CD8-positive, alpha-beta memory T cell (primary cell): ENCODE results near the gene ACO2. TPM values are rescaled to one million over a fixed set of nuclear protein-coding genes. Genes with fewer than 3 reads are reported as not detected.
"Not testable (repeated sequence)": the region's sequence is repeated elsewhere in the genome, so short reads cannot be mapped to it uniquely, and the experiment has no call there.

Experiments
- CTCF ChIA-PET: fragments of 350-600 bp; sonication (Branson Sonifier 250); formaldehyde crosslinking; loops from one replicate; lab custom pipeline; 2021; ENCODE audit warnings: antibody characterized with exemption; lab: Charles Lee
- POLR2A ChIA-PET: fragments of 350-600 bp; sonication (Branson Sonifier 250); formaldehyde crosslinking; loops from one replicate; lab custom pipeline; 2021; ENCODE audit warnings: antibody characterized with exemption; lab: Charles Lee
- DNase-seq, 5 donors: peaks; one replicate each; pipeline versions ENCODE4 v3.0.0 to v3.0.0-alpha.2; 2020 to 2022; ENCODE audit warnings: mixed read lengths in 1 of 5
- H3K27ac ChIP-seq: one replicate; pipeline ENCODE4 v1.7.0; 2013; ENCODE audit warnings: low read depth, mild to moderate bottlenecking, low read length, moderate library complexity
- H3K27me3 ChIP-seq: 2 replicates; pipeline ENCODE4 v1.7.0; 2013; ENCODE audit warnings: low read length, mild to moderate bottlenecking; ENCODE audit not compliant: insufficient read depth, poor library complexity, severe bottlenecking
- H3K36me3 ChIP-seq: 2 replicates; pipeline ENCODE4 v1.7.0; 2013; ENCODE audit warnings: mild to moderate bottlenecking, low read length, moderate library complexity; ENCODE audit not compliant: insufficient read depth
- H3K4me1 ChIP-seq: 2 replicates; pipeline ENCODE4 v1.7.0; 2013; ENCODE audit warnings: mild to moderate bottlenecking, low read length, moderate library complexity; ENCODE audit not compliant: insufficient read depth
- H3K4me3 ChIP-seq: 2 replicates; pipeline ENCODE4 v1.7.0; 2013; ENCODE audit warnings: mild to moderate bottlenecking, low read length
- H3K9me3 ChIP-seq: 2 replicates; pipeline ENCODE4 v1.7.0; 2013; ENCODE audit warnings: mild to moderate bottlenecking, low read length
- H3K27ac Mint-ChIP-seq, 8 donors: one replicate each; pipeline ENCODE4 v1.8.0; 2020 to 2021; ENCODE audit warnings: mixed read lengths in 8 of 8, mild to moderate bottlenecking in 6 of 8, inconsistent platforms in 3 of 8, moderate library complexity in 3 of 8
- H3K27me3 Mint-ChIP-seq, 2 donors: one replicate each; pipeline ENCODE4 v1.8.0; 2020 to 2021; ENCODE audit warnings: mixed read lengths in 2 of 2, mild to moderate bottlenecking in 1 of 2, moderate library complexity in 1 of 2
- H3K36me3 Mint-ChIP-seq, 3 donors: one replicate each; pipeline ENCODE4 v1.8.0; 2020 to 2021; ENCODE audit warnings: mixed read lengths in 3 of 3, inconsistent platforms in 1 of 3, mild to moderate bottlenecking in 1 of 3
- H3K4me1 Mint-ChIP-seq, 3 donors: one replicate each; pipeline ENCODE4 v1.8.0; 2020 to 2021; ENCODE audit warnings: mixed read lengths in 3 of 3, inconsistent platforms in 1 of 3, mild to moderate bottlenecking in 1 of 3
- H3K4me3 Mint-ChIP-seq, 7 donors: one replicate each; pipeline ENCODE4 v1.8.0; 2020 to 2021; ENCODE audit warnings: mixed read lengths in 7 of 7, mild to moderate bottlenecking in 6 of 7, moderate library complexity in 4 of 7, inconsistent platforms in 2 of 7
- H3K9me3 Mint-ChIP-seq, 5 donors: one replicate each; pipeline ENCODE4 v1.8.0; 2020 to 2022; ENCODE audit warnings: mixed read lengths in 5 of 5, mild to moderate bottlenecking in 3 of 5, moderate library complexity in 2 of 5, inconsistent platforms in 1 of 5
- polyA plus RNA-seq: library from polyadenylated mRNA; unstranded; fragments of 300-500 nt; fragmentation: Illumina TruSeq; gene quantifications from one replicate; pipeline ENCODE4 v1.2.3, GENCODE V29; 2021
- total RNA-seq, 2 experiments: library from RNA; stranded (reverse); gene quantifications; one replicate each; pipeline ENCODE4 v1.2.3, GENCODE V29; 2021

Gene ACO2
- total and polyA plus RNA-seq, 3 experiments from 2014 or later, result 92.5 to 114 (median 112) TPM

- H3K27ac Mint-ChIP-seq, result peak overlapping the region in 1 of 8 donors; percentile 77
- H3K36me3 ChIP-seq, DNase-seq, H3K27me3 ChIP-seq, H3K9me3 Mint-ChIP-seq, H3K27ac ChIP-seq, H3K4me1 ChIP-seq, H3K4me1 Mint-ChIP-seq, H3K27me3 Mint-ChIP-seq, H3K9me3 ChIP-seq, POLR2A ChIA-PET, H3K4me3 ChIP-seq, H3K4me3 Mint-ChIP-seq: not testable (repeated sequence)
- H3K36me3 Mint-ChIP-seq, result peaks cover 0 to 14% (median 0%) of the 10 kb centered on the region in 3 donors
- CTCF ChIA-PET, result interaction anchor here (1.0 kb wide), 1 partner anchor 58 kb away, joined by 3 read pairs; no protein-coding TSS in a partner anchor
Measured at GRCh38 chr22:41572305-41572704, 103.4 kb downstream of the ACO2 start.

GRCh38 chr22:41573677-41574076 lies 104.8 kb downstream of the ACO2 start:
- no peak overlapping the region for H3K4me3 ChIP-seq
- Mint-ChIP-seq H3K9me3 (no peaks in the 10 kb centered on the region), H3K4me1 (no peaks in the 10 kb centered on the region), H3K36me3 (peaks cover 0 to 26% (median 1%) of the 10 kb centered on the region in 3 donors), H3K4me3 (no peak overlapping the region), H3K27me3 (no peaks in the 10 kb centered on the region), H3K27ac (no peak overlapping the region)
- POLR2A ChIA-PET, result no interaction called here
- no peaks in the 10 kb centered on the region for H3K27me3 ChIP-seq
- H3K36me3 ChIP-seq, result no peaks in the 10 kb centered on the region
- CTCF ChIA-PET, result no interaction called here
- H3K27ac ChIP-seq, result no peak overlapping the region
- H3K9me3 ChIP-seq, result no peaks in the 10 kb centered on the region
- H3K4me1 ChIP-seq, result no peaks in the 10 kb centered on the region
- no peak for DNase-seq

- Mint-ChIP-seq H3K9me3 (no peaks in the 10 kb centered on the region), H3K36me3 (peaks cover 0 to 35% (median 1%) of the 10 kb centered on the region in 3 donors), H3K27me3 (no peaks in the 10 kb centered on the region), H3K4me1 (no peaks in the 10 kb centered on the region), H3K27ac (no peak overlapping the region), H3K4me3 (no peak overlapping the region)
- Histone ChIP-seq H3K4me1 (no peaks in the 10 kb centered on the region), H3K27me3 (no peaks in the 10 kb centered on the region), H3K36me3 (peaks cover under 1% of the 10 kb centered on the region), H3K27ac (no peak overlapping the region), H3K9me3 (no peaks in the 10 kb centered on the region), H3K4me3 (no peak overlapping the region)
- CTCF ChIA-PET, result no interaction called here
- POLR2A ChIA-PET, result no interaction called here
- no peak for DNase-seq
Measured at GRCh38 chr22:41574847-41575381, 106.0 kb downstream of the ACO2 start.

- Mint-ChIP-seq H3K36me3 (peaks cover 0 to 41% (median 3%) of the 10 kb centered on the region in 3 donors), H3K27me3 (no peaks in the 10 kb centered on the region), H3K4me1 (no peaks in the 10 kb centered on the region), H3K4me3 (no peak overlapping the region), H3K9me3 (no peaks in the 10 kb centered on the region), H3K27ac (no peak overlapping the region)
- Histone ChIP-seq H3K36me3 (peaks cover 5% of the 10 kb centered on the region), H3K4me3 (no peak overlapping the region), H3K27me3 (no peaks in the 10 kb centered on the region), H3K27ac (no peak overlapping the region), H3K9me3 (no peaks in the 10 kb centered on the region), H3K4me1 (no peaks in the 10 kb centered on the region)
- CTCF ChIA-PET, result interaction anchor here (1.3 kb wide), 1 partner anchor 172 kb away, joined by 3 read pairs; no protein-coding TSS in a partner anchor
- POLR2A ChIA-PET, result no interaction called here
- no peak for DNase-seq
Measured at GRCh38 chr22:41575533-41575932, 106.6 kb downstream of the ACO2 start.

GRCh38 chr22:41576877-41577276 lies 108.0 kb downstream of the ACO2 start:
- H3K27ac ChIP-seq, result no peak overlapping the region
- H3K27me3 ChIP-seq, result no peaks in the 10 kb centered on the region
- H3K27ac Mint-ChIP-seq, result peak overlapping the region in 1 of 8 donors; percentile 11
- no peaks in the 10 kb centered on the region for H3K9me3 Mint-ChIP-seq
- ChIA-PET POLR2A (no interaction called here), CTCF (interaction anchor here (1.3 kb wide), 2 partner anchors 13 to 173 kb away, joined by 3 read pairs; partner anchors contain the start of gene PMM1)
- peaks cover 5% of the 10 kb centered on the region for H3K36me3 ChIP-seq
- no peaks in the 10 kb centered on the region for H3K27me3 Mint-ChIP-seq
- no peak overlapping the region for H3K4me3 Mint-ChIP-seq
- H3K4me3 ChIP-seq, result no peak overlapping the region
- DNase-seq, result peak in 2 of 5 donors; percentile 8 to 20
- no peaks in the 10 kb centered on the region for H3K9me3 ChIP-seq
- H3K4me1 Mint-ChIP-seq, result no peaks in the 10 kb centered on the region
- H3K4me1 ChIP-seq, result no peaks in the 10 kb centered on the region
- peaks cover 0 to 47% (median 3%) of the 10 kb centered on the region in 3 donors for H3K36me3 Mint-ChIP-seq

- Histone ChIP-seq H3K4me1 (no peaks in the 10 kb centered on the region), H3K27ac (no peak overlapping the region), H3K4me3 (no peak overlapping the region), H3K9me3 (no peaks in the 10 kb centered on the region), H3K36me3 (peaks cover 13% of the 10 kb centered on the region), H3K27me3 (no peaks in the 10 kb centered on the region)
- peak overlapping the region in 1 of 8 donors; percentile 70 for H3K27ac Mint-ChIP-seq
- ChIA-PET POLR2A (no interaction called here), CTCF (no interaction called here)
- H3K27me3 Mint-ChIP-seq, result no peaks in the 10 kb centered on the region
- no peak overlapping the region for H3K4me3 Mint-ChIP-seq
- no peaks in the 10 kb centered on the region for H3K4me1 Mint-ChIP-seq
- no peaks in the 10 kb centered on the region for H3K9me3 Mint-ChIP-seq
- no peak for DNase-seq
- H3K36me3 Mint-ChIP-seq, result peaks cover 0 to 58% (median 3%) of the 10 kb centered on the region in 3 donors
Measured at GRCh38 chr22:41578114-41578513, 109.2 kb downstream of the ACO2 start.

Other genes with a start within 250 kb of the ACO2 start
- under 1 TPM; 0.16 to 0.20 TPM for gene CHADL, start 228.2 kb upstream of the ACO2 start, total RNA-seq
- gene CHADL, start 228.2 kb upstream of the ACO2 start, polyA plus RNA-seq, result 0.70 TPM
- 100 to 1,000 TPM; 170 to 182 TPM for gene RANGAP1, start 182.9 kb upstream of the ACO2 start, total RNA-seq
- gene RANGAP1, start 182.9 kb upstream of the ACO2 start, polyA plus RNA-seq, result 26.9 TPM
- gene ZC3H7B, start 167.6 kb upstream of the ACO2 start, total RNA-seq, result 10 to 100 TPM; 58.9 to 59.9 TPM
- 1.5 TPM for gene ZC3H7B, start 167.6 kb upstream of the ACO2 start, polyA plus RNA-seq
- gene TEF, start 87.2 kb upstream of the ACO2 start, total RNA-seq, result 1 to 10 TPM; 1.8 to 3.5 TPM
- 5.3 TPM for gene TEF, start 87.2 kb upstream of the ACO2 start, polyA plus RNA-seq
- gene TOB2, start 22.3 kb upstream of the ACO2 start, total RNA-seq, result 10 to 100 TPM; 56.4 to 59.8 TPM
- gene TOB2, start 22.3 kb upstream of the ACO2 start, polyA plus RNA-seq, result 24.8 TPM
- gene PHF5A, start 425 bp upstream of the ACO2 start, total RNA-seq, result 100 to 1,000 TPM; 120 to 125 TPM
- gene PHF5A, start 425 bp upstream of the ACO2 start, polyA plus RNA-seq, result 24.9 TPM
- gene POLR3H, start 75.4 kb downstream of the ACO2 start, total RNA-seq, result 10 to 100 TPM; 69.9 to 78.7 TPM
- 22.6 TPM for gene POLR3H, start 75.4 kb downstream of the ACO2 start, polyA plus RNA-seq
- not detected for gene CSDC2, start 91.9 kb downstream of the ACO2 start, total RNA-seq
- not detected for gene CSDC2, start 91.9 kb downstream of the ACO2 start, polyA plus RNA-seq
- gene PMM1, start 120.7 kb downstream of the ACO2 start, total RNA-seq, result 10 to 100 TPM; 27.5 to 33.2 TPM
- gene PMM1, start 120.7 kb downstream of the ACO2 start, polyA plus RNA-seq, result 33.3 TPM
- 10 to 100 TPM; 84.2 to 86.9 TPM for gene DESI1, start 151.9 kb downstream of the ACO2 start, total RNA-seq
- gene DESI1, start 151.9 kb downstream of the ACO2 start, polyA plus RNA-seq, result 12.5 TPM
- 100 to 1,000 TPM; 447 to 453 TPM for gene XRCC6, start 152.2 kb downstream of the ACO2 start, total RNA-seq
- 456 TPM for gene XRCC6, start 152.2 kb downstream of the ACO2 start, polyA plus RNA-seq
- gene SNU13, start 219.8 kb downstream of the ACO2 start, total RNA-seq, result 100 to 1,000 TPM; 315 to 324 TPM
- gene SNU13, start 219.8 kb downstream of the ACO2 start, polyA plus RNA-seq, result 270 TPM
- gene MEI1, start 230.4 kb downstream of the ACO2 start, total RNA-seq, result 10 to 100 TPM; 33.9 to 36.3 TPM
- 150 TPM for gene MEI1, start 230.4 kb downstream of the ACO2 start, polyA plus RNA-seq